ENCODE results near the gene CCDC177. TPM values are rescaled to one million over a fixed set of nuclear protein-coding genes. Genes with fewer than 3 reads are reported as not detected.
A peak's percentile ranks its signal among the peaks of the same experiment; 100 is the strongest.

CCDC177 gene
- total RNA-seq, 1 experiment from 2014 or later: 0.06 TPM

DNA sequence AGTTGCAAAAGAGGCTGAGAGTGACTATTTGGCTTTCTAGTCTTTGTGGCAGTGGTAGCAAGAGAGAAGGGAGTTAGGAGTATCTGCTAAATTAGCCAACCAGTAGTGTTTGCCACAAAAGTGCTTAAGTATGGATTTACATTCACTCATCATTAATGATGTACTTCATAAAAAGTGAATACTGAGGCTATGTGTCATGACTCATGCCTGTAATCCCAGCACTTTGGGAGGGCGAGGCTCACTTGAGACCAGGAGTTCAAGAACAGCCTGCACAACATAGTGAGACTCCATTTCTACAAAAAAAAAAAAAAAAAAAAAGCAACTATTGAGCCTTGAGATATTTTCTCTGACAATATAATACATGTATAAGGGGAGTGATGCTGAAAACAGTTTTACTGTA, 36.8 kb downstream of the CCDC177 start:
- H3K27ac ChIP-seq: no peak overlapping the region
- H3K4me3 ChIP-seq: no peak overlapping the region
- H3K4me1 ChIP-seq: no peaks in the 10 kb centered on the region
- H3K27me3 ChIP-seq: no peaks in the 10 kb centered on the region
- no peaks in the 10 kb centered on the region for H3K9me3 ChIP-seq (replicated peaks)
- H3K36me3 ChIP-seq: no peaks in the 10 kb centered on the region
- DNase-seq: no peak

- Histone ChIP-seq H3K27me3 (no peaks in the 10 kb centered on the region), H3K4me3 (no peak overlapping the region), H3K27ac (no peak overlapping the region), H3K36me3 (no peaks in the 10 kb centered on the region), H3K9me3 (replicated peaks) (no peaks in the 10 kb centered on the region), H3K4me1 (no peaks in the 10 kb centered on the region)
- no peak for DNase-seq
These were observed 37.7 kb downstream of the CCDC177 start for GRCh38 chr14:69536971-69537370.

DNA sequence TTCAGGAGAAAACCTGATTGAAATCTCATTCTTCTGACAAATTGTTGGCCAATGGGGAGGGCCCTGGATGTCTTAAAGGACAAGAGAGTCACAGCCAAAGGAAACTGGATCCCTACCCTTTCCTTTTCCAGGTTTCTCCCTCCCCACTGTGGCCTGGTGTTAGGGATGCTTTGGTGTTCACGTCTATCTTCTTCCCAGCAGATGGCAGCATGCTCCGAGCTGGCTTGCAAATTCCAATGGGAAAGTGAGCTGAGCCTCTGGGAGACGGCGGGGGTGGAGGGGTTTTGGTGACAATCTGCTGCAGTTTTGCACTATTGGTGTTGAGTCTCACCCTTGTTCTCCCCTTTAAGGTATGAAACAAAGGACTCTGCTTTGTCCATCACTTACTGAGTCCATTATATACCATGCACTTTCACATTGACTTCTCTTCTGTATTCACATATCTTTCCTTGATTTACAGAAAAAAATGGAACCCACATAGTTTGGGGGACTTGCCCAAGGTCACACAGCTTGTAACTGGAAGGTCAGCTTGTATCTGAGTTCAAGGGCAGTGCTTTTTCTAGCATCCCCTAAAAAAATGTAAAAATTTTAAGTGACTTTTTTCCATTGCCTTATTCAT, 39.3 kb downstream of the CCDC177 start:
- Histone ChIP-seq H3K4me1 (no peaks in the 10 kb centered on the region), H3K4me3 (no peak overlapping the region), H3K27ac (no peak overlapping the region), H3K27me3 (no peaks in the 10 kb centered on the region), H3K9me3 (replicated peaks) (no peaks in the 10 kb centered on the region), H3K36me3 (no peaks in the 10 kb centered on the region)
- peak; percentile 56 to 69 for DNase-seq

- H3K4me3 ChIP-seq: no peak overlapping the region
- no peak for DNase-seq
These were observed 41.9 kb downstream of the CCDC177 start for GRCh38 chr14:69532561-69533340.

GRCh38 chr14:69531135-69531534, 43.5 kb downstream of the CCDC177 start:
- Histone ChIP-seq H3K4me3 (no peak overlapping the region), H3K27me3 (no peaks in the 10 kb centered on the region), H3K27ac (no peak overlapping the region), H3K9me3 (replicated peaks) (no peaks in the 10 kb centered on the region), H3K4me1 (no peaks in the 10 kb centered on the region), H3K36me3 (no peaks in the 10 kb centered on the region)
- DNase-seq: no peak

More at GRCh38 chr14:69532561-69533340, 41.9 kb downstream of the CCDC177 start:
- Histone ChIP-seq H3K27ac (no peak overlapping the region), H3K27me3 (no peaks in the 10 kb centered on the region), H3K4me1 (no peaks in the 10 kb centered on the region), H3K9me3 (replicated peaks) (no peaks in the 10 kb centered on the region), H3K36me3 (no peaks in the 10 kb centered on the region)

GRCh38 chr14:69530095-69530494, 44.6 kb downstream of the CCDC177 start:
- no peaks in the 10 kb centered on the region for H3K4me1 ChIP-seq
- H3K27me3 ChIP-seq: no peaks in the 10 kb centered on the region
- H3K36me3 ChIP-seq: no peaks in the 10 kb centered on the region
- H3K9me3 ChIP-seq (replicated peaks): no peaks in the 10 kb centered on the region
- no peak overlapping the region for H3K4me3 ChIP-seq
- no peak for DNase-seq
- H3K27ac ChIP-seq: no peak overlapping the region

DNA sequence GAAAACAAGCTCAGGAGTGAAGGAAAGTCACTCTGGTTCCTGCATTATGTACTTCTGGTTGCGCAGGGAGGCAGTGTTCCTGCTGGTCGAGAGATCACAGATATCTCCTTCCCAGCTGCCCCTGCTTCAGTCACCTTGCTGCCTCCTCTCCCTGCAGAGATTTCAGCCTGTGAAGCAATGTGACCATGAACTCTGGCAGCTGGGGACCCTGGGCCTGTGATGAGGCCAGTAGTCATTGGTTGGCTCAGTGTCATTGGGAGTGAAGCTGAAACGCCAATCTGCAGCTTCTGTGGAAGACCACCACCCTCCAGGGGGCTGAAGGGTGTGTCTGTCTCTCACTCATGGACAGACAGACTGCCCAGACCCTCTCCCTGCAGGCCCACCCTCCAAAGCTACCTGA, 45.1 kb downstream of the CCDC177 start:
- H3K9me3 ChIP-seq (replicated peaks): no peaks in the 10 kb centered on the region
- H3K36me3 ChIP-seq: no peaks in the 10 kb centered on the region
- H3K4me1 ChIP-seq: no peaks in the 10 kb centered on the region
- DNase-seq: no peak
- no peak overlapping the region for H3K4me3 ChIP-seq
- H3K27me3 ChIP-seq: no peaks in the 10 kb centered on the region
- no peak overlapping the region for H3K27ac ChIP-seq

GRCh38 chr14:69528930-69529329, 45.7 kb downstream of the CCDC177 start:
- no peaks in the 10 kb centered on the region for H3K9me3 ChIP-seq (replicated peaks)
- H3K4me3 ChIP-seq: no peak overlapping the region
- no peak overlapping the region for H3K27ac ChIP-seq
- no peak for DNase-seq
- no peaks in the 10 kb centered on the region for H3K4me1 ChIP-seq
- H3K36me3 ChIP-seq: no peaks in the 10 kb centered on the region
- H3K27me3 ChIP-seq: no peaks in the 10 kb centered on the region

- Histone ChIP-seq H3K4me1 (no peaks in the 10 kb centered on the region), H3K36me3 (no peaks in the 10 kb centered on the region), H3K27me3 (no peaks in the 10 kb centered on the region), H3K4me3 (no peak overlapping the region), H3K9me3 (replicated peaks) (no peaks in the 10 kb centered on the region), H3K27ac (no peak overlapping the region)
- DNase-seq: no peak
These were observed 46.5 kb downstream of the CCDC177 start for GRCh38 chr14:69528143-69528542.

GRCh38 chr14:69527635-69528034, 47.0 kb downstream of the CCDC177 start:
- no peak overlapping the region for H3K4me3 ChIP-seq
- no peak for DNase-seq
- H3K36me3 ChIP-seq: no peaks in the 10 kb centered on the region
- H3K9me3 ChIP-seq (replicated peaks): no peaks in the 10 kb centered on the region
- no peak overlapping the region for H3K27ac ChIP-seq
- H3K27me3 ChIP-seq: no peaks in the 10 kb centered on the region
- no peaks in the 10 kb centered on the region for H3K4me1 ChIP-seq

DNA sequence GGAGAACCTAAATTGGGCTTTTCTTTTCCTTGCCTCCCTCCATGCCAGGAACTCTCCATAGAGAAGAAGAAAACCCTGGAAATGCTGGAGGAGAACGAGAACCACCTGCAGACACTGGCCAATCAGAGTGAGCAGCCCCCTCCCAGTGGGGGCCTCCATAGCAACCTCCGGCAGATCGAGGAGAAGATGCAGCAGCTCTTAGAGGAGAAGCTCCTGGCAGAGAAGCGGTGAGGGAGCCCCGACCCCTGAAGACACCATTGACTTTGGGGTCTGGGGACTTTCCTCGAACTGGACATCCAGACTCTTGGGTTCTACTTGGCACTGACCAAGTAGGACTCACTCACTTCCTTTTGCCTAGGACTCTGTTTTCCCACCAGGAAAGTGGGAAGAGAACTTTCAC, 48.8 kb downstream of the CCDC177 start:
- H3K27me3 ChIP-seq: no peaks in the 10 kb centered on the region
- no peak overlapping the region for H3K4me3 ChIP-seq
- no peak overlapping the region for H3K27ac ChIP-seq
- no peak for DNase-seq
- H3K9me3 ChIP-seq (replicated peaks): no peaks in the 10 kb centered on the region
- H3K4me1 ChIP-seq: no peaks in the 10 kb centered on the region
- no peaks in the 10 kb centered on the region for H3K36me3 ChIP-seq

GRCh38 chr14:69522026-69522425, 52.6 kb downstream of the CCDC177 start:
- Histone ChIP-seq H3K36me3 (no peaks in the 10 kb centered on the region), H3K27ac (no peak overlapping the region), H3K4me3 (no peak overlapping the region), H3K9me3 (replicated peaks) (no peaks in the 10 kb centered on the region), H3K4me1 (no peaks in the 10 kb centered on the region; the same call in 1 of the 2 replicates), H3K27me3 (no peaks in the 10 kb centered on the region)
- DNase-seq: no peak

Other genes starting within 250 kb of the CCDC177 start
- 195 and 212 TPM in 2 replicates for gene ERH, start 176.6 kb downstream of the CCDC177 start, total RNA-seq (2014; rRNA removed; shearing (Covaris generic))
- gene SLC39A9, start 176.2 kb downstream of the CCDC177 start, total RNA-seq (2014; rRNA removed; shearing (Covaris generic)): 68.7 and 78.1 TPM in 2 replicates
- gene PLEKHD1, start 90.1 kb downstream of the CCDC177 start, total RNA-seq (2014; rRNA removed; shearing (Covaris generic)): 0.28 and 0.30 TPM in 2 replicates
- 5.2 and 5.9 TPM in 2 replicates for gene SUSD6, start 36.7 kb upstream of the CCDC177 start, total RNA-seq (2014; rRNA removed; shearing (Covaris generic))
- gene SRSF5, start 192.3 kb upstream of the CCDC177 start, total RNA-seq (2014; rRNA removed; shearing (Covaris generic)): 144 and 173 TPM in 2 replicates
- not detected in 2 replicates for gene SLC10A1, start 222.4 kb upstream of the CCDC177 start, total RNA-seq (2014; rRNA removed; shearing (Covaris generic))